ENCODE results near the gene KRT14. TPM values are rescaled to one million over a fixed set of nuclear protein-coding genes. Genes with fewer than 3 reads are reported as not detected.

KRT14 gene
- total and polyA plus RNA-seq, 2 of the 4 experiments (the other 2 are of a cell fraction): not detected

GRCh38 chr17:41635121-41636097 lies 48.7 kb upstream of the KRT14 start (continued):
- TF ChIP-seq USF2 (IDR thresholded peaks at IDR 0.05; ENCODE audit: low read depth, low read length) (no peak), MAFK (IDR thresholded peaks at IDR 0.05; ENCODE audit: low read depth, low read length) (no peak), NFE2L2 (IDR thresholded peaks at IDR 0.05; ENCODE audit: low read depth, low read length) (no peak)

DNA sequence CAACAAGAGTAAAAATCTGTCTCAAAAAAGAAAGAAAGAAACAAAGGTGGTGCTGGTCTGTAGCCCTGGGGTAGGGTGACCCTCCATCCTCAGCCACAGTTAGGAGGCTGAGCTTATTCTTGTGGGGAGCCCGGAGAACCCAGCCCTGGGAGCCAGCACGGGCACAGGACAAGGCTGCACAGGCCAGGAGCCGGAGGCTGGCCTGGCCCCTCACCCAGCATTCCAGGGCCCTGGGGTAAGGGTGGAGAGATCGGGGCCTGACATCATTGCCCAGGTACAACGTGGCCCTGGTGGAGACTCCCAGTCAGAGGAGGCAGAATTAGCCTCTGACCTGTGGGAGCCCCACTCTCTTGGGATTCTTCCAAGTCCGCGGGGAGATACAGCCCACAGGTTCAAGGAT lies 47.9 kb upstream of the KRT14 start:
- Histone ChIP-seq H3K4me2 (ENCODE audit: low read depth, low read length) (no peak overlapping the region), H3K27me3 (ENCODE audit: control insufficient read depth, insufficient read depth, low read length) (peaks cover 9% of the 10 kb centered on the region), H2AFZ (replicated peaks; ENCODE audit: low read length, poor library complexity) (peak overlapping the region; percentile 50), H2BK5ac (ENCODE audit: low read depth, low read length, poor library complexity, severe bottlenecking) (no peak overlapping the region), H2BK15ac (ENCODE audit: low read depth, low read length) (no peak overlapping the region), H3K9ac (ENCODE audit: low read depth, low read length) (no peak overlapping the region), H3K23ac (ENCODE audit: low read depth, low read length) (no peak overlapping the region), H3K4ac (ENCODE audit: low read depth, low read length) (no peak overlapping the region), H3K9me3 (ENCODE audit: control insufficient read depth, insufficient read depth, low read length) (no peaks in the 10 kb centered on the region), H4K20me1 (ENCODE audit: insufficient read depth, low read length) (no peaks in the 10 kb centered on the region), H3K9me1 (ENCODE audit: insufficient read depth, low read length) (peaks cover 10% of the 10 kb centered on the region), H2AK9ac (replicated peaks; ENCODE audit: low read depth, low read length, poor library complexity) (peak overlapping the region; percentile 26), H3K79me1 (ENCODE audit: low read depth in 1 of 2, low read length in 2 of 2) (no peaks in the 10 kb centered on the region), H4K91ac (ENCODE audit: insufficient read depth, low read depth, low read length) (no peak overlapping the region), H4K5ac (ENCODE audit: low read depth, low read length) (no peak overlapping the region), H3K4me1 (ENCODE audit: control insufficient read depth, insufficient read depth, low read length) (peaks cover 3% of the 10 kb centered on the region; the same call in 1 of the 2 replicates), H2BK20ac (ENCODE audit: low read depth, low read length) (no peak overlapping the region), H2AK5ac (ENCODE audit: low read depth, low read length) (no peak overlapping the region), H4K8ac (ENCODE audit: low read depth in 2 of 2, low read length in 2 of 2) (no peak overlapping the region), H3K27ac (ENCODE audit: insufficient read depth, low read length) (no peak overlapping the region), H3K56ac (ENCODE audit: extremely low read depth, insufficient read depth, low read length) (no peak overlapping the region), H3K36me3 (ENCODE audit: control insufficient read depth, insufficient read depth, low read length) (no peaks in the 10 kb centered on the region), H2BK120ac (ENCODE audit: low read depth, low read length) (no peak overlapping the region), H3K4me3 (ENCODE audit: insufficient read depth, low read depth, low read length) (no peak overlapping the region), H3K18ac (ENCODE audit: low read depth, low read length) (no peak overlapping the region), H3K14ac (replicated peaks; ENCODE audit: low read depth, low read length) (no peak overlapping the region)
- WGBS, 2 experiments (ENCODE audit: extremely low coverage in 2 of 2, insufficient read length in 1 of 2): no CpG with 5 or more reads among the region's 7 CpGs
- no peak for TF ChIP-seq RCOR1 (IDR thresholded peaks at IDR 0.05; ENCODE audit: insufficient replicate concordance, low read length)
- DNase-seq (no peak), ATAC-seq (ENCODE audit: low read depth) (no peak)
- intact Hi-C loops (cut with micrococcal nuclease): no loop called here
- no TSS peak for BruUV-seq (replicated peaks)
- in situ Hi-C loops (cut with MboI; ENCODE audit: low sequenced_read_pairs): no loop called here
- CTCF ChIA-PET: interaction anchor here (1.0 to 1.2 kb wide), 2 partner anchors 32 to 86 kb away, joined by 3 to 5 read pairs; no protein-coding TSS in a partner anchor
- dilution Hi-C loops (cut with HindIII; ENCODE audit: low sequenced_read_pairs, unreplicated experiment): no loop called here
- POLR2A ChIA-PET (ENCODE audit: unreplicated experiment): no interaction called here

All from IMR-90 (cell line).